MCF 10A (cell line): ENCODE results near the gene TOP1. TPM values are rescaled to one million over a fixed set of nuclear protein-coding genes. Genes with fewer than 3 reads are reported as not detected.

Experiments
- BruUV-seq: library from RNA; stranded (reverse); fragments of 400-500 nt; replicated peaks from 2 replicates; lab custom pipeline; 2021; lab: Mats Ljungman, UMichigan
- CTCF ChIA-PET: fragments of 300-600 bp; sonication (Branson Sonifier 250); formaldehyde crosslinking; extraction: SDS; loops from one replicate; lab custom pipeline; 2021; ENCODE audit warnings: antibody characterized with exemption, inconsistent platforms; lab: Yijun Ruan, JAX
- POLR2A ChIA-PET: fragments of 300-600, 350-650 bp; sonication (Branson Sonifier 250); formaldehyde crosslinking; extraction: SDS; loops from one replicate; lab custom pipeline; 2020; ENCODE audit warnings: antibody characterized with exemption, inconsistent platforms; lab: Yijun Ruan, JAX
- DNase-seq: peaks from one replicate; pipeline ENCODE4 v3.0.0-alpha.2; 2018; ENCODE audit not compliant: unreplicated experiment
- H3K27ac Mint-ChIP-seq: one replicate; pipeline ENCODE4 v1.8.0; 2022; ENCODE audit warnings: mild to moderate bottlenecking, low read depth, mixed read lengths; ENCODE audit not compliant: unreplicated experiment
- H3K27me3 Mint-ChIP-seq: one replicate; pipeline ENCODE4 v1.8.0; 2022; ENCODE audit warnings: mixed read lengths; ENCODE audit not compliant: insufficient read depth, unreplicated experiment
- H3K36me3 Mint-ChIP-seq: one replicate; pipeline ENCODE4 v1.8.0; 2022; ENCODE audit warnings: mild to moderate bottlenecking, moderate library complexity, mixed read lengths; ENCODE audit not compliant: insufficient read depth, unreplicated experiment
- H3K4me1 Mint-ChIP-seq: one replicate; pipeline ENCODE4 v1.8.0; 2022; ENCODE audit warnings: mixed read lengths; ENCODE audit not compliant: insufficient read depth, unreplicated experiment
- H3K4me3 Mint-ChIP-seq: one replicate; pipeline ENCODE4 v1.8.0; 2022; ENCODE audit warnings: mild to moderate bottlenecking, moderate library complexity, mixed read lengths; ENCODE audit not compliant: unreplicated experiment
- H3K9me3 Mint-ChIP-seq: one replicate; pipeline ENCODE4 v1.8.0; 2022; ENCODE audit warnings: mixed read lengths; ENCODE audit not compliant: unreplicated experiment
- intact Hi-C: fragments of 100-400 bp; cut with micrococcal nuclease; formaldehyde crosslinking; loops from 2 replicates; pipeline ENCODE4 v1.14.1; 2022
- total RNA-seq: library from RNA; stranded (reverse); gene quantifications from 2 replicates; pipeline ENCODE4 v1.2.3, GENCODE V29; 2022
- TF ChIP-seq, protein P1 (sequence below): fragments of 200-600 bp; IDR thresholded peaks from one replicate; pipeline ENCODE4 v1.8.0; 2022; ENCODE audit warnings: antibody characterized with exemption, mild to moderate bottlenecking; ENCODE audit not compliant: unreplicated experiment

Gene TOP1
- total RNA-seq, 1 experiment from 2014 or later, result 174 TPM

DNA sequence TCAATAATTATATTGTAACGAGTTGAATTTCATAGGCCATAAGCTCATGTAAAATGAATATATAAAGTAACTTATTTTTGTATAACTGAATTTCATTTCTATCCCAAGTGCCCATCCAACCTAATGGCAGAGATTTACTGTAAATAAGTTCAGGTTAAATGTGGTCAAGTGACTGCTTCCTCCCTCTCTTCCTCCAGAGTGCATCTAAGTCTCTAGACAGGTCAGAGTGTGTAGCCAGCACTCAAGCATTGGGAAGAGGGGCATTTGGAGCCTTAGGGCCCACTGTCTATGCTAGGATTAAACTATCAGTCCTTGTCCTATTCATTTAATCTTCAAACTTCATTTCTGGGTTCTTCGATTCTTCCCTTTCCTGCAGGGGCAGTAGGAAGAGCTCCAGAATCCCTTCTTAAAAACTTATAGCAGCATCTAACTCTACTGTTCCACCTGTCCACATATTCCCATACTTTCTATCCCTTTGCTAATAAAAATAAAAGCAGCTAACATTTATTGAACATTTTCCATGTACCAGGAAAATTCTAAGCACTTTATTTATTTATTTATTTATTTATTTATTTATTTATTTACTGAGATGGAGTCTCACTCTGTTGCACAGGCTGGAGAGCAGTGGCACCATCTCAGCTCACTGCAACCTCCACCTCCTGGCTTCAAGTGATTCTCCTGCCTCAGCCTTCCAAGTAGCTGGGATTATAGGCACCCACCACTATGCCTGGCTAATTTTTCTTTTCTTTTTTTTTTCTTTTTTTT lies 36.1 kb upstream of the TOP1 start:
- no peak overlapping the region for H3K4me3 Mint-ChIP-seq
- TF ChIP-seq, protein P1, sequence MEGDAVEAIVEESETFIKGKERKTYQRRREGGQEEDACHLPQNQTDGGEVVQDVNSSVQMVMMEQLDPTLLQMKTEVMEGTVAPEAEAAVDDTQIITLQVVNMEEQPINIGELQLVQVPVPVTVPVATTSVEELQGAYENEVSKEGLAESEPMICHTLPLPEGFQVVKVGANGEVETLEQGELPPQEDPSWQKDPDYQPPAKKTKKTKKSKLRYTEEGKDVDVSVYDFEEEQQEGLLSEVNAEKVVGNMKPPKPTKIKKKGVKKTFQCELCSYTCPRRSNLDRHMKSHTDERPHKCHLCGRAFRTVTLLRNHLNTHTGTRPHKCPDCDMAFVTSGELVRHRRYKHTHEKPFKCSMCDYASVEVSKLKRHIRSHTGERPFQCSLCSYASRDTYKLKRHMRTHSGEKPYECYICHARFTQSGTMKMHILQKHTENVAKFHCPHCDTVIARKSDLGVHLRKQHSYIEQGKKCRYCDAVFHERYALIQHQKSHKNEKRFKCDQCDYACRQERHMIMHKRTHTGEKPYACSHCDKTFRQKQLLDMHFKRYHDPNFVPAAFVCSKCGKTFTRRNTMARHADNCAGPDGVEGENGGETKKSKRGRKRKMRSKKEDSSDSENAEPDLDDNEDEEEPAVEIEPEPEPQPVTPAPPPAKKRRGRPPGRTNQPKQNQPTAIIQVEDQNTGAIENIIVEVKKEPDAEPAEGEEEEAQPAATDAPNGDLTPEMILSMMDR, result no peak
- no peaks in the 10 kb centered on the region for H3K27me3 Mint-ChIP-seq
- CTCF ChIA-PET, result interaction anchor here (0.6 to 21.6 kb wide), 27 partner anchors 8 to 1944 kb away, joined by 3 to 616 read pairs (median 6); no protein-coding TSS in a partner anchor
- intact Hi-C loops, result loop anchor here (5.0 kb wide), 1 partner anchor 55 kb away; no protein-coding TSS in a partner anchor
- DNase-seq, result no peak
- no peaks in the 10 kb centered on the region for H3K9me3 Mint-ChIP-seq
- no peak overlapping the region for H3K27ac Mint-ChIP-seq
- H3K36me3 Mint-ChIP-seq, result no peaks in the 10 kb centered on the region
- POLR2A ChIA-PET, result interaction anchor here (0.5 to 5.2 kb wide), 14 partner anchors 10 to 770 kb away, joined by 3 to 37 read pairs (median 3); partner anchors contain the start of genes LPIN3 and PLCG1
- no TSS peak for BruUV-seq
- peaks cover 15% of the 10 kb centered on the region for H3K4me1 Mint-ChIP-seq

DNA sequence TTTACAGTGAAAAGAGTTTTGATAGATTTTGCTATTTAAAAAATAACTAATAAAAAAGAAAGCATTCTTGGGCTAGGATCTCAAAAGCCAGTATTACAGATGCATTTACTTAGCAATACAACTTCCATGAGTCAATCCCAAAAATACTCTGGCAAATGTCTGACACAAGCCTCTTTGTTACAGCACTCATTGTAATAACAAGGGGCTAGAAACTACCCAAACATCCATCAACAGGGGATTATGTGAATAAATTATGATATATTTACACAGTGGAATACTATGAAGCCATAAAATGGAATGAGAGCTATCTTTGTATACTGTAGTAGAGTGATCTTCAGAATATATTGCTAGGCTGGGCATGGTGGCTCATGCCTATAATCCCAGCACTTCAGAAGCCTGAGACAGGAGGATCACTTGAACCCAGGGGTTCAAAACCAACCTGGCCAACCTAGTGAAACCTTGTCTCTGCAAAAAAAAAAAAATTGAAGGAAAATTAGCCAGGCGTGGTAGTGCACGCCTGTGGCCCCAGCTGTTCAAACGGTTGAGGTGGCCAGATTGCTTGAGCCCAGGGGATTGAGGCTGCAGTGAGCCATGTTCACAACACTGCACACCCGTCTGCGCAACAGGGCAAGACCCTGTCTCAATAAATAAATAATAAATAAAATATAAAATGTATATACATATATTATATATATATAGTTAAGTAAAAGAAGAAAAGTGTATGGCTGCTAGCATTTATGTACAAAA lies 34.7 kb upstream of the TOP1 start:
- TF ChIP-seq, protein P1, result no peak
- ChIA-PET CTCF (interaction anchor here (0.5 to 21.6 kb wide), 15 partner anchors 7 to 1925 kb away, joined by 3 to 616 read pairs (median 6); no protein-coding TSS in a partner anchor), POLR2A (interaction anchor here (0.7 to 5.2 kb wide), 6 partner anchors 9 to 93 kb away, joined by 3 to 37 read pairs (median 6); no protein-coding TSS in a partner anchor)
- DNase-seq, result no peak
- H3K27ac Mint-ChIP-seq, result no peak overlapping the region
- H3K9me3 Mint-ChIP-seq, result no peaks in the 10 kb centered on the region
- no peaks in the 10 kb centered on the region for H3K36me3 Mint-ChIP-seq
- peaks cover 15% of the 10 kb centered on the region for H3K4me1 Mint-ChIP-seq
- H3K27me3 Mint-ChIP-seq, result no peaks in the 10 kb centered on the region
- intact Hi-C loops, result loop anchor here (5.0 kb wide), 1 partner anchor 53 kb away; no protein-coding TSS in a partner anchor
- no peak overlapping the region for H3K4me3 Mint-ChIP-seq
- no TSS peak for BruUV-seq

DNA sequence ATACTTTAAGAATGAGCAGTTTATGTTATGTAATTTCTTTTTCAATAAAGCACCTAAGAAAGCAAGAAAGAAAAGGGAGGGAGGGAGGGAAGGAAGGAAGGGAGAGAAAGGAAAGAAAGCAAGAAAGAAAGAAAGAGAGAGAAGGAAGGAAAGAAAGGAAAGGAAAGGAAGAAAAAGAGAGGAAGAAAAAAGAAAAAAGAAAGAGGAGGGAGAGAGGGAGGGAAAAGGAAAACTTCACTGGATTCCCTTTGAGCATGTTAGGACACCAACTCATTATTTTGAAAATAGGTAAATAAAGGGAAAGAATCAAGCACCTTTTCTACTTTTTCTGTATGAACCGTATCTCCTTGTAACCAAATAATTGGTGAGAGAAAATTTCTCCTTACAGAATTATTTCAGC lies 32.3 kb upstream of the TOP1 start:
- no TSS peak for BruUV-seq
- intact Hi-C loops, result no loop called here
- Mint-ChIP-seq H3K36me3 (no peaks in the 10 kb centered on the region), H3K4me1 (peaks cover 5% of the 10 kb centered on the region), H3K9me3 (no peaks in the 10 kb centered on the region), H3K4me3 (no peak overlapping the region), H3K27ac (no peak overlapping the region), H3K27me3 (no peaks in the 10 kb centered on the region)
- ChIA-PET CTCF (interaction anchor here (1.0 to 20.0 kb wide), 3 partner anchors 10 to 97 kb away, joined by 3 to 616 read pairs (median 4); no protein-coding TSS in a partner anchor), POLR2A (interaction anchor here (1.1 to 1.4 kb wide), 3 partner anchors 33 to 116 kb away, joined by 3 read pairs; no protein-coding TSS in a partner anchor)
- TF ChIP-seq, protein P1, result no peak
- DNase-seq, result no peak
